Tibial nerve (tissue), 4 donors: ENCODE data around the gene EFCAB9. TPM values are rescaled to one million over a fixed set of nuclear protein-coding genes. Genes with fewer than 3 reads are reported as not detected.
"Not testable (repeated sequence)": the region's sequence is repeated elsewhere in the genome, so short reads cannot be mapped to it uniquely, and the experiment has no call there.

Experiments used
- DNase-seq, 2 donors: peaks; one replicate each; pipeline ENCODE4 v3.0.0-alpha.2; 2019; ENCODE audit warnings: low spot score in 2 of 2
- H3K27ac ChIP-seq, 4 donors: fragments of 200-600 bp; sonication (generic) in 3 of 4; one replicate each; pipeline ENCODE4 v1.5.1; 2017 to 2019; ENCODE audit warnings: mild to moderate bottlenecking in 1 of 4
- H3K27me3 ChIP-seq, 2 donors: fragments of 200-600 bp; sonication (generic) in 1 of 2; one replicate each; pipeline versions ENCODE4 v1.5.1 to v1.6.0; 2017 to 2019
- H3K36me3 ChIP-seq, 3 donors: fragments of 200-600 bp; sonication (generic); one replicate each; pipeline ENCODE4 v1.5.1; 2018 to 2019
- H3K4me1 ChIP-seq, 4 donors: fragments of 200-600 bp; sonication (generic) in 3 of 4; one replicate each; pipeline ENCODE4 v1.5.1; 2017 to 2019
- H3K4me3 ChIP-seq, 4 donors: fragments of 200-600 bp; sonication (generic) in 3 of 4; one replicate each; pipeline ENCODE4 v1.5.1; 2017 to 2019; ENCODE audit warnings: mild to moderate bottlenecking in 1 of 4, moderate library complexity in 1 of 4
- H3K9me3 ChIP-seq, 4 donors: fragments of 200-600 bp; sonication (generic) in 3 of 4; one replicate each; pipeline ENCODE4 v1.5.1; 2017 to 2019
- EP300 ChIP-seq, 2 donors: sonication (generic); formaldehyde crosslinking; IDR thresholded peaks; one replicate each; pipeline ENCODE4 v1.6.1; 2017; ENCODE audit warnings: antibody characterized with exemption in 2 of 2, mild to moderate bottlenecking in 1 of 2
- POLR2A ChIP-seq, 2 donors: fragments of 450-650 bp; IDR thresholded peaks; one replicate each; pipeline ENCODE4 v1.6.1; 2017; ENCODE audit warnings: antibody characterized with exemption in 2 of 2, mild to moderate bottlenecking in 2 of 2, moderate library complexity in 2 of 2
- WGBS, 2 donors: methylation state at CpG; one replicate each; pipeline ENCODE4 v1.1.5; 2018; 5-methylcytosine and 5-hydroxymethylcytosine counted together
- total RNA-seq, 4 donors: library from RNA; depleted of rRNA; stranded (reverse); fragments of >200 nt; gene quantifications; one replicate each; pipeline ENCODE4 v1.1.0, GENCODE V29; 2016
- TF ChIP-seq, protein P1 (sequence below), 5 experiments: fragments of 200-600 bp in 3 of 5; fragments of 450-650 bp in 2 of 5; sonication (generic) in 3 of 5; IDR thresholded peaks; one replicate each; pipeline ENCODE4 v1.5.1; 2016 to 2019; ENCODE audit warnings: antibody characterized with exemption in 5 of 5, mild to moderate bottlenecking in 3 of 5, moderate library complexity in 2 of 5

Gene EFCAB9
- total RNA-seq, 4 donors from 2014 or later = not detected

DNA sequence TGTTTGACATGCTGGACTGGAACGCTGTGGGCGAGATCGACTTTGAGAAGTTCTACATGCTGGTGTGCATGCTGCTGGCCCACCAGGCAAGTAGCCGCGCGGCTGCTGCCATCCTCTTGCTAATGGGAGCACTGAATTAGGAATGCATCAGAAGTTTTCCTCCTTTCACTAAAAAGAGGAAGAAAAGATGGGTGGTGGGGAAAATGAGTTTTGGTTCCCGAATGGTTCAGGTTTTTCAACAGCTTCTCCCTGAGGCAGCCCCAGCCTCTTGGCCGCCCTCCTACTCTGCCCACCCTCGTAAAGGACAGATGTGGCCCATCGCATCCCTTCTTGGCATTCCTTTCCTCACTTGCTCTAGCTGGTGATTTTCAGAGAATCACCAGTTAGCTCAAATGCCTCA is 5.5 kb downstream of the EFCAB9 start:
- Histone ChIP-seq H3K27ac (no peak overlapping the region), H3K27me3 (no peaks in the 10 kb centered on the region), H3K4me3 (no peak overlapping the region), H3K36me3 (no peaks in the 10 kb centered on the region), H3K9me3 (no peaks in the 10 kb centered on the region), H3K4me1 (no peaks in the 10 kb centered on the region)
- TF ChIP-seq, protein P1, sequence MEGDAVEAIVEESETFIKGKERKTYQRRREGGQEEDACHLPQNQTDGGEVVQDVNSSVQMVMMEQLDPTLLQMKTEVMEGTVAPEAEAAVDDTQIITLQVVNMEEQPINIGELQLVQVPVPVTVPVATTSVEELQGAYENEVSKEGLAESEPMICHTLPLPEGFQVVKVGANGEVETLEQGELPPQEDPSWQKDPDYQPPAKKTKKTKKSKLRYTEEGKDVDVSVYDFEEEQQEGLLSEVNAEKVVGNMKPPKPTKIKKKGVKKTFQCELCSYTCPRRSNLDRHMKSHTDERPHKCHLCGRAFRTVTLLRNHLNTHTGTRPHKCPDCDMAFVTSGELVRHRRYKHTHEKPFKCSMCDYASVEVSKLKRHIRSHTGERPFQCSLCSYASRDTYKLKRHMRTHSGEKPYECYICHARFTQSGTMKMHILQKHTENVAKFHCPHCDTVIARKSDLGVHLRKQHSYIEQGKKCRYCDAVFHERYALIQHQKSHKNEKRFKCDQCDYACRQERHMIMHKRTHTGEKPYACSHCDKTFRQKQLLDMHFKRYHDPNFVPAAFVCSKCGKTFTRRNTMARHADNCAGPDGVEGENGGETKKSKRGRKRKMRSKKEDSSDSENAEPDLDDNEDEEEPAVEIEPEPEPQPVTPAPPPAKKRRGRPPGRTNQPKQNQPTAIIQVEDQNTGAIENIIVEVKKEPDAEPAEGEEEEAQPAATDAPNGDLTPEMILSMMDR (IDR thresholded peaks at IDR 0.05) = no peak
- no peak for TF ChIP-seq POLR2A (IDR thresholded peaks at IDR 0.05)
- no peak for TF ChIP-seq EP300 (IDR thresholded peaks at IDR 0.05)
- 78 to 79% methylated on average over 10 of the region's 10 CpGs for WGBS, 2 donors
- DNase-seq = no peak

DNA sequence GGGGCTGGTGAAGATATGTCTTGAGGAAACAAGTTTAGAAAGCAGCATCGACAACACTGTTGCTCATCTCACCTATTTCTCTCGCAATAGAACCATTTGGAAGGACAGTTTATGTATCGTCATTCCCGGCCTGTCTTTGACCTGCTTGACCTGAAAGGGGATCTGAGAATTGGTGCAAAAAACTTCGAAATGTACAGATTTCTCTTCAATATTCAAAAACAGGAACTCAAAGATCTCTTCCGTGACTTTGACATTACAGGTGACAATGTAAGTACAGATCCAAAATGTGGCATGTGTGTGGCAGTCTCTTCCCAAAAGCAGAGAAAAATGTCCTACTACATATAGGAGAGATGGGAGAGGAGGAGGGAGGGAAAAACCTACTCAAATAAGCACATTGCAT is 6.5 kb downstream of the EFCAB9 start:
- WGBS, 2 donors = 86 to 87% methylated on average over 6 of the region's 6 CpGs
- H3K4me3 ChIP-seq = no peak overlapping the region

DNA sequence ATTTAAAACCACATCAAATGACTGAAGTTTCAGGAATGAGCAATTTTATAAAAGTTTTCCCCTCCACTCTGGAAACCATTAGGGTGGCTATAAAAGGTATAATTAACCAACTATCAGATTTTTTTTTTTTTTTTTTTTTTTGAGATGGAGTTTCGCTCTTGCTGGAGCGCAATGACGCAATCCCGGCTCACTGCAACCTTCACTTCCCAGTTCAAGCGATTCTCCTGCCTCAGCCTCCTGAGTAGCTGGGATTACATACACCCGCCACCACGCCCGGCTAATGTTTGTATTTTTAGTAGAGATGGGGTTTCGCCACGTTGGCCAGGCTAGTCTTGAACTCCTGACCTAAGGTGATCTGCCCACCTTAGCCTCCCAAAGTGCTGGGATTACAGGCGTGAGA is 12.0 kb downstream of the EFCAB9 start:
- H3K4me1 ChIP-seq, H3K27me3 ChIP-seq, H3K4me3 ChIP-seq, H3K9me3 ChIP-seq, H3K27ac ChIP-seq, DNase-seq: not testable (repeated sequence)
- peaks cover 0 to 21% (median 0%) of the 10 kb centered on the region in 3 donors for H3K36me3 ChIP-seq
- 84 to 91% methylated on average over 11 of the region's 11 CpGs for WGBS, 2 donors

More for the DNA sequence above, 6.5 kb downstream of the EFCAB9 start:
- H3K36me3 ChIP-seq = no peaks in the 10 kb centered on the region
- no peaks in the 10 kb centered on the region for H3K4me1 ChIP-seq
- H3K27me3 ChIP-seq = no peaks in the 10 kb centered on the region
- DNase-seq = no peak
- no peak for TF ChIP-seq EP300 (IDR thresholded peaks at IDR 0.05)
- TF ChIP-seq POLR2A (IDR thresholded peaks at IDR 0.05) = no peak
- TF ChIP-seq, protein P1 (IDR thresholded peaks at IDR 0.05) = no peak
- no peaks in the 10 kb centered on the region for H3K9me3 ChIP-seq
- H3K27ac ChIP-seq = no peak overlapping the region

DNA sequence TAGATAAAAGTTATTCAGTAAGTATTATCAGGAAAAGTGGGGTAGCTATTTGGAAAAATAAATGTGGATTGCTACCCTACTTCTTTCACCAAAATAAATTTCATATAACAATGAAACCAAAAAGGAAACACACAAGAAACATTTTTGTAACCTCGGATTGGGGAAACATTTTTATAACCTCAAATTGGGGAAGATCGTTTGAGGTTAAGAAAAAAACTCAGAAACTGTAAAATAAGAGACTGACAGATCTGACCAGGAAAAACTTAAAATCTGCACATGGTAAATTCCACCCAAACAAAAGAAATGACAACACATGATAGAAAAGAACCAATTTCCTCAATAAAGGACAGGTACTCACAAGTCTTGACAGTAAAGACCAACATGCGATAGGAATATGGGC is 13.5 kb downstream of the EFCAB9 start:
- H3K4me3 ChIP-seq = no peak overlapping the region
- no peak for DNase-seq
- TF ChIP-seq EP300 (IDR thresholded peaks at IDR 0.05) (no peak), POLR2A (IDR thresholded peaks at IDR 0.05) (no peak)
- TF ChIP-seq, protein P1 (IDR thresholded peaks at IDR 0.05) = no peak
- H3K9me3 ChIP-seq = no peaks in the 10 kb centered on the region
- H3K27me3 ChIP-seq = no peaks in the 10 kb centered on the region
- H3K27ac ChIP-seq = no peak overlapping the region
- H3K36me3 ChIP-seq = peaks cover 0 to 33% (median 5%) of the 10 kb centered on the region in 3 donors
- WGBS, 2 donors = 32 to 43% methylated on average over 3 of the region's 3 CpGs
- no peaks in the 10 kb centered on the region for H3K4me1 ChIP-seq

DNA sequence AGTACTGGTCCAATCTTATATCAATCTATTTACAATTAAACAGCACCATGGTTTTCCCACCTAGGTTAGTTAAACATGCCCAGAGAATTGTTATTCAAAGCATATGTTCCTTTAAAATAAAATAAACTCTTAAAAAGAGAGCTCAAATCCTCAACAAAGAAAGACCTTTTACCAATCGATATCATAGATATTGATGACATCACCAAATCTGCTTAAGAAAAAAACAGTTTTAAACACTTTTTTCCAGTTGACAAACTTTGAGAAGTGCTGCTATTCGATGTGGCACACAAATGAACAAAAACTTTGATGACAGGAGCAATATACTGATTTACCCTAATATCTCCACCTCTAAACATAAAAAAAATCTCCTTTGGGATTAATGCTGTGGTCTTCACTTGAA is 15.7 kb downstream of the EFCAB9 start:
- H3K4me1 ChIP-seq = no peaks in the 10 kb centered on the region
- H3K9me3 ChIP-seq = no peaks in the 10 kb centered on the region
- TF ChIP-seq EP300 (IDR thresholded peaks at IDR 0.05) (no peak), POLR2A (IDR thresholded peaks at IDR 0.05) (no peak)
- TF ChIP-seq, protein P1 (IDR thresholded peaks at IDR 0.05) = no peak
- H3K27me3 ChIP-seq = no peaks in the 10 kb centered on the region
- WGBS, 2 donors = 93 to 94% methylated on average over 2 of the region's 2 CpGs
- H3K36me3 ChIP-seq = peaks cover 0 to 39% (median 5%) of the 10 kb centered on the region in 3 donors
- no peak for DNase-seq
- no peak overlapping the region for H3K4me3 ChIP-seq
- no peak overlapping the region for H3K27ac ChIP-seq

DNA sequence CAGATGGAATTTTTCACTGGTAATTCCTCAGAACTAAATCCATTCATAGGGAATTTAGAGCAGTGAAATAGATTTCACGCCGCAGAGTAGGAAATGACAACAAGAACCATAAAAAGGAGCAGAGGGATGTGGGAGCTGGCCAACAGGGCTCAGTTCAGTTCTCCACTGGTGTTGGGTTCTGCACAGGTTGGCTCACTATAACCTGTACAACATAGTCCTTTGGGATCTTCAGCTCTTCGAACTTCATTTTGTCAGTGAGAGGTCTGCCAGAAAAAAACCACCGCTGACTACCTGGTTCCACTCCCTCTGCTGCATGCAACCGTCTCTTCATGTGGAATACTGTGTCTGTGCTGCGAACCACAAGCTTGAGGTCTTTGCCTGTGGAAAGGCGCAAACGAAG is 17.7 kb downstream of the EFCAB9 start:
- Histone ChIP-seq H3K9me3 (no peaks in the 10 kb centered on the region), H3K27ac (no peak overlapping the region), H3K4me1 (no peaks in the 10 kb centered on the region), H3K4me3 (no peak overlapping the region), H3K27me3 (no peaks in the 10 kb centered on the region), H3K36me3 (peaks cover 0 to 45% (median 5%) of the 10 kb centered on the region in 3 donors)
- TF ChIP-seq POLR2A (IDR thresholded peaks at IDR 0.05) (no peak), EP300 (IDR thresholded peaks at IDR 0.05) (no peak)
- TF ChIP-seq, protein P1 (IDR thresholded peaks at IDR 0.05) = no peak
- WGBS, 2 donors = 92 to 93% methylated on average over 8 of the region's 8 CpGs
- DNase-seq = no peak
